ENCODE results near the gene RYR1.

- TF ChIP-seq CHD1 (IDR thresholded peaks at IDR 0.05; ENCODE audit: low read depth, low read length), result no peak
- TF ChIP-seq RXRA (IDR thresholded peaks at IDR 0.05; ENCODE audit: insufficient read depth, low read depth, low read length), result no peak
- no peak for TF ChIP-seq POLR2AphosphoS5 (IDR thresholded peaks at IDR 0.05; ENCODE audit: low read depth, low read length)
- TF ChIP-seq POLR2A (IDR thresholded peaks at IDR 0.05; ENCODE audit: control extremely low read depth in 1 of 2, low read depth in 2 of 2, low read length in 2 of 2), result no peak
- no peak for TF ChIP-seq CTCF (IDR thresholded peaks at IDR 0.05; ENCODE audit: control extremely low read depth in 1 of 3, insufficient read depth in 1 of 3, low read depth in 1 of 3, low read length in 3 of 3)
- TF ChIP-seq JUN (IDR thresholded peaks at IDR 0.05; ENCODE audit: low read depth, low read length), result no peak
Observed at GRCh38 chr19:38519988-38520387, 86.5 kb downstream of the RYR1 start.
